DMS 273 (cell line): ENCODE data around the gene CTSE.
A peak's percentile ranks its signal among the peaks of the same experiment; 100 is the strongest.
"Not testable (repeated sequence)": the region's sequence is repeated elsewhere in the genome, so short reads cannot be mapped to it uniquely, and the experiment has no call there.

ENCODE experiments used
- DNase-seq: peaks from one replicate; lab custom pipeline; 2025; ENCODE audit not compliant: unreplicated experiment; lab: John Stamatoyannopoulos, UW

The CTSE gene

DNA sequence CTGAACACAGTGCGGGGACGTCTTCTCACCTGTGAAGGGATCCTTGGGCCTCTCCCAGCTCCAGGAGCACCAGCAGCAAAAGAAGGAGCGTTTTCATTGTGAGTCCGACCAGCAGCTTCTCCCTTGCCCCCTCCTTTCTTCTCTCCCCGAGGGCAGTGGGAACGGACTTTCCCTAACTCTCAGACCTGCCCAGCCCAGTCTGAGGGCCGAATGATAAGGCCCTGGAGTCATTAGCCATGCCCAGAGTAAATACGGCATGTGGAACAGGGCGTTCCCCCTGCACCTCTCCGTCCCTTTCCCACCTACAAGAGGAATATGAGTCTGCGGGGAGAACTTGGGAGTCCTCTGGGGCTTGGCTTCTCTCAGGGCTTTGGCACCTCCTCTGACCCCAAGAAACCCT lies at the start of gene CTSE:
Gene CTSE (minus strand): TSS at position 201 of the 400 bp plus-strand sequence. CDS start 104 bp downstream, at position 97.
- DNase-seq = no peak

- no peak for DNase-seq
Measured at GRCh38 chr1:206070627-206071304, 47.1 kb upstream of the CTSE start.

DNA sequence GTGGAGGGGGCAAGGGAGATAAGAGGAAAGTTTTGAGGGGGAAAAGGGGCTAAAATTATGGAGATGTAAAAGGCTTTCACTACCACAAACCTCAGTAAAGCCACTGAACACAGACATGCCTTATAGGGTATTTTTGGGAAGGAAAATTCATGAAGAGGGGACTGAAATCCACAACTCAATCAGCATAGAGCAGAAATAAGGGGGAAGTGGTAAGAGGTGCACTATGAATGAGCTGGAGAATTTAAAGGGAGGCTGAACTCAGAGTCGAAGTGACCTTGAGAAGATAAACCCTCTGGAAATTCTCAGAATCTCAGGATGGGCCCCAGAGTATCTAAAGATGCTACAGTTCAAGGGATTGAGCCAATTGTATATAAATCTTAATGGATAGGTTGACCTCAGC lies 44.6 kb upstream of the CTSE start:
- DNase-seq = no peak

DNA sequence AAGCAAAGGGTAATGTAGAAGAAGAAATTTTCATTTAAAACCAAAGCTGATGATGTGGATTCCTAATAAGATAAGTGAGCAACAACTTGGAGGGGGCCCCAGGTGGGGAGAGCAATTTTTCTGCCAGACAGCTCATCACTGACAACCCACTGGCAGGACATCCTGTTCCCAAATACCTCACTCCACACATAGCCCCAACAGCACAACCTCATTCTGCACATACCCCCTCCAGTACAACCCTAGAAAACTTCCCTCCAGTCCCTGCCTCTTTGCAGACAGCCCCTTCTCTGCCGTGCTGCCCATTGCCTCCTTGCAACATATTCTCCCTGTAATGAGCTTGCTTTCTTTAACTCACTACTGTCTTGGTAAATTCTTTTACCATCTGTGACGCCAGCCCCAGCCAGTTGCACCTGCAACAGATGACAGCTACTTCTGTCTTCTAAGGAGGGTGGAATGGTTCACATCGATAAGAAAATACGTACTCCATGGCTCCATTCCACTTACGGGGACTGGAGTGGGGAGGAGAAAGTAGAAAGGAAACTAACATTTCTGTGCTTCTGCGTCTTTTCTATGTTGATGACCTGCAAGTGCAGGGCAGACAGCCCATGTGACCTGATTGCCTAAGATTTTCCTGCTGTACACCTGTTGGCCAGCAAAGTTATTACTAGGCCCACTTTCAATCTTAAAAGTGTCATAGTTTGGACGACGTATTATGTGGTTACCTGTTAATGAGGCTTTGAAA lies 44.0 kb upstream of the CTSE start:
- DNase-seq = no peak

DNA sequence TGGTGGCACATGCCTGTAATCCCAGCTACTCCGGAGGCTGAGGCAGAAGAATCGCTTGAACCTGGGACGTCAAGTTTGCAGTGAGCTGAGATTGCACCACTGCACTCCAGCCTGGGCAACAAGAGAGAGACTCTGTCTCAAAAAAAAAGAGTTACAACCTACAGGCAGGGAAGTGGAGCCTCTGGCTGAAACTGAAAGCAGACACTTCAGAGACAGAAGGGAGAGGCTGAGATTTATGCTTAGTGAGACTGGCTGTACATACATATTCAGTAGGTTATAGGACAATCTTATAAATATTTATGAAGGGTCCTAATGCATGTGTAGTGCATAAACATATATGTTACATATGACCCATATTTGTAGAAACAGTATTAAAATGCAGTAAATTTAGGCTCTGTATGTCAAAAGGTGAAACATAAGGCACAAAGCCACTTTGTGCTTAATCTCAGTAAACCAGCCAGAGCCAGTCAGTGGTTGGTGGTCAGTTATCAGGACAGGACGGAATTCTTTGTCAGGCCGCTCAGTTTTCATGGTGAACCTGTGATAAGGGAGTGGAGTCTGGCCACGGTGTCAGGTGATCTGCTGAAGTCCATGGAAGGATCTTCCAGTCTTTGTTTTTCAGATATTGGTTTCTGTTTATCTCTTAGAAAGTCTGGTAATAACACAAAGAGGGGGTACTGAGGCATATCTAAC lies 42.9 kb upstream of the CTSE start:
- DNase-seq = peak; percentile 21

- no peak for DNase-seq
Measured at GRCh38 chr1:206065547-206066145, 42.0 kb upstream of the CTSE start.

- DNase-seq = not testable (repeated sequence)
Measured at GRCh38 chr1:206064501-206064900, 40.8 kb upstream of the CTSE start.

DNA sequence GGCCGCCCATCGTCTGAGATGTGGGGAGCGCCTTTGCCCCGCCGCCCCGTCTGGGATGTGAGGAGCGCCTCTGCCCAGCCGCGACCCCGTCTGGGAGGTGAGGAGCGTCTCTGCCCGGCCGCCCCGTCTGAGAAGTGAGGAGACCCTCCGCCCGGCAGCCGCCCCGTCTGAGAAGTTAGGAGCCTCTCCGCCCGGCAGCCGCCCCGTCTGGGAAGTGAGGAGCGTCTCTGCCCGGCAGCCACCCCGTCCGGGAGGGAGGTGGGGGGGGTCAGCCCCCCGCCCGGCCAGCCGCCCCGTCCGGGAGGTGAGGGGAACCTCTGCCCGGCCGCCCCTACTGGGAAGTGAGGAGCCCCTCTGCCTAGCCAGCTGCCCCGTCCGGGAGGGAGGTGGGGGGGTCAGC lies 40.3 kb upstream of the CTSE start:
- not testable (repeated sequence) for DNase-seq

GRCh38 chr1:206062464-206062863 lies 38.8 kb upstream of the CTSE start:
- DNase-seq = no peak

GRCh38 chr1:206060844-206061243 lies 37.1 kb upstream of the CTSE start:
- no peak for DNase-seq

DNA sequence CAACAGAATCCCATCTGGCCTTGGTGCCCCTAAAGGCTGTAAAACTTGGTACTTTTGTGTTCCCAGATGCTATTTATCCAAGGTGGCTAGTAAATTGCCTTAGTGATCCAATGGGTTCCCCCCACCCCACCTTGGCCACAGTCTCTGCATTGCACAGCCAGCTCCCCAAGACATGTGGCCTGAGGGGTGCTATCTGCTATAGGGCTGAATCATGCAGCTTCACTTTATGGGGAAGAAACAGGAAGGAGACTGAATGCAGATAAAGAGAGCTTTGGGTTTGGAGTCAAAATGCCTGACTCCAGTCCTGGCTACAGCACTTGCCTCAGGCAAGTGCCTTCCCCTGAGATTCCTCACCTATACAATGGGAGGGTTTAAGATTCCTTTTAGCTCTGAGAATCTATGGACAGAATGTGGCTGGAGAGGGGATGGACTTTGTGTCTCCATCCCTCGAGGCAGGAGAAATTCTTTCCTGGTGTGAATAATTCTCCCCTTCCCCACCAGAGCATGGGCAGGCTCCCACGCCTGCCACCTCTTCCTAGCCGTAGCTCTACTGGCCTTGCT lies 35.7 kb upstream of the CTSE start:
- no peak for DNase-seq

DNA sequence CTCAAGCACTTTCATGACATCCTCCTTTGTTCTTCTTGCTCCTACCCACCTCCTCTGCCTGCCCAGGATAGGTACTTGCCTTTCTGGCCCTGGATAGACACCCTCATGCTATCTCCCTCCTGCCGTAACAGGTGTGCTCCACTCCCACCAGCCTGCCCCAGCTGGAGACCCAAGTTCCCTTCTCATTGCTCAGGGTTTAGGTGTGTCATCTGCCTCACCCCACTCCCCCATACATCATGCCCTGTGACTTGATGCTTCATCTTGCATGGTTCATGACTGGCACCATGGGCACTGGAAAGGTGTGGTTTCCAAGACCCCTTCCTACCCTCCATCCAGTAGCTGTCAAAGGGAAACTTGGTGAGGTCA lies 35.2 kb upstream of the CTSE start:
- no peak for DNase-seq

- DNase-seq = not testable (repeated sequence)
Measured at GRCh38 chr1:206058289-206058926, 34.7 kb upstream of the CTSE start.

- not testable (repeated sequence) for DNase-seq
Measured at GRCh38 chr1:206055639-206056323, 32.1 kb upstream of the CTSE start.

DNA sequence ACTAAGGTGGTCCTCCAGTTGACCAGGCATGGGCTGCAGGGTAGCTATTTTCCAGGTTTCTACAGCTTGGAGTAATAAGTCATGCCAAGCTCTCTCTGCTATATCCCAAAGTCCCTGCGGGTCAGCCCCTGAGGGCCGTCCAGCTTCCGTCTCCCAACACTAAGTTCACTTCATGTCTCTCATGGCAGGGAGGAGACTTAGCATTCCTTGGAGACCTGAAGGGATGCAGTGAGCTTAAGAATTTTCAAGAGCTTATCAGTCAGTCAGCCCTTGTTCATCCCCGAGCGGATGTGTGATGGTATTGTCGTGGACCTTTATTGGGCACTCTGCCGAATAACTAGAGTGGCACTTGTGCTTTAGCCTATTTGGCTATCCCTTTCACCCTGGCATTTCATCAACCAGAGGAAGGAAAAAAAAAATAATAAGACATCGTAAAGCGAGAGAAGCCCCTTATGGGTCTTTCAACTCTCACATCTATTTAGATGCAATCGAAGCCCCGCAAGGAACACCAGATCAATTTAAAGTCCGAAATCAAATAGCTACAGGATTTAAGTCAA lies 31.5 kb upstream of the CTSE start:
- not testable (repeated sequence) for DNase-seq

- not testable (repeated sequence) for DNase-seq
Measured at GRCh38 chr1:206053616-206054015, 29.9 kb upstream of the CTSE start.

- DNase-seq = not testable (repeated sequence)
Measured at GRCh38 chr1:206052919-206053610, 29.4 kb upstream of the CTSE start, which contains the start of gene RHEX. RHEX (plus strand) TSS chr1:206053173; CDS start chr1:206097829, 44,656 bp downstream.

GRCh38 chr1:206052231-206052865 lies 28.7 kb upstream of the CTSE start:
- not testable (repeated sequence) for DNase-seq
